HG03139 (cell line): Measurements from ENCODE around the gene RARRES1.

Experiments used
- ATAC-seq: cut with Tn5 transposase; IDR thresholded peaks from one replicate; pipeline ENCODE4 v1.9.1; 2021; ENCODE audit not compliant: unreplicated experiment

Gene RARRES1, protein sequence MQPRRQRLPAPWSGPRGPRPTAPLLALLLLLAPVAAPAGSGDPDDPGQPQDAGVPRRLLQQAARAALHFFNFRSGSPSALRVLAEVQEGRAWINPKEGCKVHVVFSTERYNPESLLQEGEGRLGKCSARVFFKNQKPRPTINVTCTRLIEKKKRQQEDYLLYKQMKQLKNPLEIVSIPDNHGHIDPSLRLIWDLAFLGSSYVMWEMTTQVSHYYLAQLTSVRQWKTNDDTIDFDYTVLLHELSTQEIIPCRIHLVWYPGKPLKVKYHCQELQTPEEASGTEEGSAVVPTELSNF

DNA sequence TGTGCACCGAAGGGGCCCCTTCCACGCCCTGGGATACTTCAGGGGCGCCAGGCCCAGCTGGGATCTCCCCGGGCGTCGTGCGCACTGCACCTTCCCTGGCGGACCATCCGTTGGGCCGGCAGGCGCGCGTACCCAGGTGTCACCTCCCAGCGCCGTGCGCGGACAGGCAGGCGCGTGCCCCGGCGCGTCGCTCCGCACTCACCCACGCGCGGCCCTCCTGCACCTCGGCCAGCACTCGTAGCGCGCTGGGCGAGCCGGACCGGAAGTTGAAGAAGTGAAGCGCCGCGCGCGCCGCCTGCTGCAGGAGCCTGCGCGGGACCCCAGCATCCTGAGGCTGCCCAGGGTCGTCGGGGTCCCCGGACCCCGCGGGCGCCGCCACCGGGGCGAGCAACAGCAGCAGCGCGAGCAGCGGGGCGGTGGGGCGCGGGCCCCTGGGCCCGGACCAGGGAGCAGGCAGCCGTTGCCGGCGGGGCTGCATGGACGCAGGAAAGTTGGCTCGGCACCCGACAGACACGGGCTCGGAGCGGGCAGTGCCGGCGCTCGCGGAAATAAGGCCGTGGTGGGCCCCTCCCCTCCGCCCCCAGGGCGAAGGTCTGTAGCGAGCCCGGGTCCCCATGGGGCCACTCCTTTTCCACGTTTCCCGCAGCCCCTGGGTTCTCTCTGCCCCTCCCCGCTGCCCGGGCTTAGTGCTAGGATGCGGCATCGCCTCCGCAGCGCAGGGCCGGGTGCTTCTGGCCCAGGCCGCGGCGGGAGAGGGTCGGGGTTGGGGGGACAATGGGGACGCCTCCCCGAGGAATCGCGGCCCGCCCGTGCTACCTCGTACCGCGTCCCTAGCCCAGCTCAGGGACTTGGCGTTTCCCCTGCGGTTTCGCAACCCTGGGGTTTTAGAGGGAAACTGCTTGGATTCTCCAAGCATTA is at the start of gene RARRES1:
Gene RARRES1, minus strand, starts transcription at position 520 of the 918 bp plus-strand sequence. Its CDS starts 42 bp downstream, at position 478.
- ATAC-seq, result peak; percentile 79

DNA sequence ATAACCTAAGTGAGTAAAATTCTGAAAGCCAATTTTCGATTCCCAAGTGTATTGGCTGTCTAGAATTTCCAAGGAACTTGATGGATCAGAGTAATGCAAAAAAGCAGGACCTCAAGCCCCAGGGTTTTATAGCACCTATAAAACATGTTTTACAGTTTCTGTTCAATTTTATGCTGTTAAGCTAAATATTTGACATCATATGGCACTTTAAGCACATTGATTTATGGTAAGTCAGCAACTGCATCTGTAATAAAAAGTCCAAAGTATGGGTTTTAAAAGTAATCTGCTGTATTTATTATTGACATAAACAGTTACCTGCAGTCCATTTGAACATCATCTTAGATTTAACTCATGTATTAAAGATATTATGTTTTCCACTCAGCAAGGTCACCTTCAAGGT is 49.6 kb upstream of the RARRES1 start:
- no peak for ATAC-seq

DNA sequence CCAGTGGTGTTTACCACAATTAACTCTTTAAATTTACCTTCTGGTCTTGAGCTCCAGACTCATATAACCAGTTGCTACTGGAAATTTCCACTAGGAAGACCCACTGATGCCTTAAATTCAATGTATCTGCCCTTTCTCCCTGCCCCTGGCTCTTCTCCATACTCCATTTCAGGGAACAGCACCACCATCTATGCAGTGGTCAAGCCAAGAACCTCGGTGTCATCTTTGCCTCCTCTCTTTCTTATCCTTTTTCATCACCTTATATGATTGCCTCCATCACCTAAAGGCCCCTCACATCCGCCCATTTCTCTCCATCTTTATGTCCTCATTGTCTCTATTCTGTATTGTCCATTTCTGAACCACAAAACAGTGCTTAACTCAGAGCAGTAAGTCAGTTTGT is 48.9 kb upstream of the RARRES1 start:
- no peak for ATAC-seq

DNA sequence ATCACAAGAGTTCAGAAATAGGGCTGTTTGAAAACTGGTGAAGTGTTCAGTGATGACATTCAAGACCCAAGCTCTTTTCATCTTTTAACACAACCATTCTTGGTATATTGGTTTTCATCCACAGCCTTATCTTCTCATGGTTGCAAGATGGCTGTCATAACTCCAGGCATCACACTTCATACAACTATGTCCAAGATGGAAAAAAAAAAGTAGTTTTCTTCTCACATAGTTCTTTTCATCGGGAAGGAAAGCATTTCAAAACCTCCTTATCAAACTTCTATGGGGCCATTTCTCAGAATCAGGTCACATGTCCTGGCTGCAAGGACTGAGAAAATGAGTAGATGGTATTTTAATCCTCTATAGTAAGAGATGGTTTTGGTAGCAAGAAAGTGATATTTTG is 48.5 kb upstream of the RARRES1 start:
- ATAC-seq, result no peak

DNA sequence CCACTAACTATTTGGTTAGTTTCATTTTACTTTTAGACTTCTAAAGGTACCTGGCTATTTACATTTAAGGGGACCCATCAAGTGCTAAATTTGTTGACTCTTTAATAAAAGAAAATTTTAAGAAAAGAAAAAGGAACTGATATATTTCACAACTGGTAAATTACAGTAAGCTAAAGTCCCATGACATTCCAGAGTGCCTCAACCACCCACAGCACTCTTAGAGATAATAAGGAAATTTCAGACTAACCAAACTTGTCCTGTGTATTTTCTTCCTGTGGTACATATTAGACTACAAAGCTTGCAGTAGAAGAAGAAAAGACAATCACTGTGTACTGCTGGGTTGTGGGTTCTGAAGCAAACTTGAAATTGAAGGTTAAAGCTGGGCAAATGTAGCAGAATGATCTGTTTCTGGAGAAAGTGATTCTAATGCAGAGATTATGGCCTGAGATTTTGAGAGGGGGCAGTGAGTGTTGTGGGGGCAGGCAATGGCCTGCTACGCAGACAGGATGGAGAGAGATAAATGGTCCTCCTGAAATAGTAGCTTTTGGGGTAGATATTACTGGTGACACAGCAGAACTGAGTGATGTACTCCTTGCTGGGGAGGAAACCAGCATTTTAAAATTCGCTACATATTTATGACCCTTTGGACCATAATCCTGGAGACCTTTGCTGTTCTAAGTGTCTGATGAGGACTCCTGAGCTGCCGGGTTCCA is 45.1 kb upstream of the RARRES1 start:
- ATAC-seq, result no peak

DNA sequence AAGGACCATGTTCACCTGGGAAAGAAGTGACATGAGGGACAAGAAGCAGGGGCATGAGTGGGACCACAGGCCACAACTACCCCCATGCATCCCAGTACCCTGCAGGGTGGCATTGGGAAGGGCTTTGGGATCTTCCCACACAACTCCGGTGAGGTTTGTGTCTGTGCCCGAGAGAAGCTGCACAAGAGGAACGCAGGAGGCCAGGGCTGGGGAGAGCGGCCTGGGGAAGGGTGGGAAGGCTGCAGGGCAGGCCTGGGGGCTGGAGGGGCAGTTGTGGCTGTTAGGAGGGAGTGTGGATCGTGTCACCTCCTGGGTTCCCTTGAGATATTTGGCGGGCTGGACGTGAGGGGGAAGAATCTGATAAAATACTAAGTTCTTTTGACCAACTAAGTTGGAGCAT is 44.3 kb upstream of the RARRES1 start:
- ATAC-seq, result no peak

DNA sequence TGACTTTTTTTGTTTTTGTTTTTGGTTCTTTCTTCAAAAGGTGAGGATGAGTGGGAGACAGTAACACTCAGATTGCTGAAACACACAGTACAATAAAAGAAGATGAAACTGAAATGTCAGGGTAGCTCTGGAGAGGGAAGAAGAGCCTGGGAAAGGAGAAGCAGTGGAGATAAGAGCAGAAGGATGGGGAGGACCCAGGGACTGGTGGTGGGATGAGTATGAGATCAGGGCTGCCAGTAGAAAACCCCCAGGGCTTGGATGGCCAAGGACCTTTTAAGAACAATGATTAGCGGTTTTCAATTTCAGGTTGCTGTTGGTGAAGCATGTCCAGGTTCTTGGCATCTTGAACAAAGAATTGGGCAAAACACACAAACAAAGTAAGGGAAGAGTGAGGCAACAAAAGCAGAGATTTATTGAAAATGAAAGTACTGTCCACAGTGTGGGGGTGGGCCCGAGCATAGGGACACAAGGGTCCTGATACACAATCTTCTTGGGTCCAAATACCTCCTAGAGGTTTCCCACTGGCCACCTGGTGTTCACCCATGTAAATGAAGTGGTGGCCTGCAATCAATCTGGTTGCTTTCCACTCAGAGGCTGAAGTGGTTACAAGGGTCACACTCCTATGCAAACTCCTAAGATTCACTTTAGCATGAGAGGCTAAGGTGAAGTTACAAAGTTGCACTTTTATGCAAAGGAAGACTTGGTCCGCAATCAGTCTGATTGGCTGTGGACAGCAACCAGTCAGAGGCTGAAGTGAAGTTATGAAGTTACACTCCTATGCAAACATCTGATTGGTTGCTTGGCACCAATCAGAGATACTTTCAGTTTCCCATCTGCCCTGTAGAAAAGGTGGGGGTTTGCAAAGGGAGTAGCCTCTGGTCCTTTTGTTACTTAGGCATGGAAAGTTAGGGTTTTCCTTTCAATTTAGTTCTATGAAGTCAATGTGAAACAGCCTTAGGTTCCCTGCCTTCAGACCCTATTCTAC is 43.5 kb upstream of the RARRES1 start:
- no peak for ATAC-seq

DNA sequence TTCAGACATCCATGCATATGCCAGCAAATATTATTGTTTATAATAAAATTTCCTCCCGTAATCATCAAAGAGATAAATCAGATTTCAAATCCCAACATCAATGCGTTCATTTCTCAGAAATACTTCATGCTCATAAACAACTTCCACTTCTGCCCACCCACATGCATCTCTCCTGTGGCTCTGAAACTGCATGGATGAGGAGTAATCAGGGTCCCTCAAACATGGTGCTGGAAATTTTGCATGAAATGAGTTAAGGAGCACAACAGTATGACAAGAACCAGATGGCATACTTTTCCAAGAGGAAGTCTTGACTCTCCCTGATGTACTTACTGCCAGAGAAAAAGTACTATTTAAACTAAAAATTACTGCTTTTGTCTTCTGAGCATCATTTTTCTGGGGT is 42.7 kb upstream of the RARRES1 start:
- no peak for ATAC-seq

DNA sequence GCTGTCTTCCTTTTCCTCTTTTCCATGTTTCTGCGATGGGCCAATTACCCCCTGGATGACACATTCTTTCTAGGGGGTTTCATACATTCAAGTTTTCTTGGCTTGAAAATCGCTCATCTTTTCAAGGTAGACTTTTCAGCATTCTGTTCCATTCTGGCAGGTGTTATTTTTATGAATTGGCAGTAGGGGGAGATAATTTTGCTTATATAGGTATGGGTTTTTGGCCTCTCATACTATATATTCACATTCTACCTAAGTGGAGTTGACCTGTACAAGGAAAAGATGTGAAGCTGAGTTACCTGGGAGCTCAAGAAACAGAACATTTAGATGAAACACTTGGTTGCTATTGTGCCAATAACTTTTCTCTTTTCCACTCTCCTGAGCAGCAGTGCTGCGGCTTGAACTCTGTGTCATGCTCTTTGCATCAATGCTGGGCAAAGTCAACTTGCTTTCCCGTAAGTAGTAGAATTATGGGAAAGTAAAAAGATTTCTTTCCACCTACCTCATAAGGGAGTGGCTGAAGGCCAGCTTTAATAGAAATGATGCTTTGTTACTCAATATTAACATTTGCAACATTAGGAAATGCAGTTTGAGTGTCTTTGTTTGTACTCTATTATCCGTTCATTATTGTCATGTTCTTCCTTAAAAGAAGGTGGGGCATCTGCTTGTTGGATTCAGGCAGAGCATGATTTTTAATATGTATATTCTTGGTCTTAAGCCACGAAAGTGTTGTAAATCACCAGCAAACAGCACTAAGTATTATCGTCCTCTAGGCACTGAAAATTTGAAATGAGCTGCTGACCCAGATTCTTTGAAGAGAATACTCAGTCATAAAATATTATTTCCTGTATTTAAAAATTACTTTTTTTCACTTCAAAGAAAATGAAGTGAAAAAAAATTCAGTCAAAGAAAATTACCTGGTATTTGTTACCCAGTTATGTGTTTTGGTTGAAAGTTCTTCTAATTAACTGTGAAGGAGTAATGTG is 41.9 kb upstream of the RARRES1 start:
- ATAC-seq, result no peak

DNA sequence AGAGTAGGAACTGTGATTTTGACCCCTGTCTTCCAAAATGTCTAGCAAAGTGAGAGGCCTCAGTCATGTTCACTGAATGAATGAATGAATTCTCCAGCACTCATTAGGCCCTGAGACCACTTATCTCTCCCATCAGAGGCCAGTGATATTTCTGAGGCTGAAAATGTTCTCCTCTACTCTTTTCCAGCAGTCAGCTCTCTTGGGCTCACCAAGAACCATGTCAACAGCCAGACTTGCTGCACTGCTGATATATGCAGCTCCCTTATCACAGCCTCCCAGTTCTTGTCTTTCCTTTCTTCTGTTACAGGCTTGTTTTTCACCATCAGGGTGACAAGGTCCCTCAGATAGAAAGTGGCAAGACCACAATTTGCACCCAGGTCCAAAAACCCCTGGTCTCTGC is 40.9 kb upstream of the RARRES1 start:
- ATAC-seq, result no peak

DNA sequence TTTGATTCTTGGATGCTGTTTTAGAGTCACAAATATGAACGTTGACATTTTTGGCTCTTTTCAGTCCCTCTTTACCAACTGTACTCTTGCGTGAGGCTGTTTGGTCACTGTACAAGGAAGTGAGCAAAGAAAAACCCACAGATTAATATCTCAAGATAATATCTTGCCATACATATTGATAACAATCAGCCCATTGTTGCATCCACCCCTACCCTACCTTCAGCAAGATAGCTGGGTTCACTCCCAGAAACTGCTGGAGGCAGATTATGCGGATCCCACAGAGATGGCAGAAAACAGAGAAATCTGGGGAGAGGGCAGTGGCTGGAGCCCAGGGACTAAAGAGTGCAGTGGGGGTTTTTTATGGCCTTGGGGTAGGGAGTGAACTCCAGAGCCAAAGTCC is 39.7 kb upstream of the RARRES1 start:
- no peak for ATAC-seq

DNA sequence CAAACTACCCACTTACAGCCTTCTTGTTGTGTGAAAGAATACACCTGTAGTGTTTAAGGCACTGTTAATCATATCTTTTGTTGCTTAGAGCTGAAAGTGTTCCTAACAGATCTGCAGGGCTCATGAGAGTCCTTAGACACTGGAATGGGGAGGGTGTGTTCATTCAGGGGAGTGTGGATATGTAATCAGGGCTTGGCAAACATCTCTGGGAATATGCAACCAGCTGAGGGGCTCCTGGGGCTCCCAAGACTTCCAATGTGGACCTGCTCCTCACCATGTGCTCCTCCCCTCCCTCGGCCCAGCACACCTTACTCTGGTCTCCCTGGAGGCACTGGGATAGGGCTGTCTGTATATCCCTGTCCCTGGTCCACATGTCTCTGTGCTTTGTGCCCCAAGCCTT is 39.3 kb upstream of the RARRES1 start:
- ATAC-seq, result no peak

DNA sequence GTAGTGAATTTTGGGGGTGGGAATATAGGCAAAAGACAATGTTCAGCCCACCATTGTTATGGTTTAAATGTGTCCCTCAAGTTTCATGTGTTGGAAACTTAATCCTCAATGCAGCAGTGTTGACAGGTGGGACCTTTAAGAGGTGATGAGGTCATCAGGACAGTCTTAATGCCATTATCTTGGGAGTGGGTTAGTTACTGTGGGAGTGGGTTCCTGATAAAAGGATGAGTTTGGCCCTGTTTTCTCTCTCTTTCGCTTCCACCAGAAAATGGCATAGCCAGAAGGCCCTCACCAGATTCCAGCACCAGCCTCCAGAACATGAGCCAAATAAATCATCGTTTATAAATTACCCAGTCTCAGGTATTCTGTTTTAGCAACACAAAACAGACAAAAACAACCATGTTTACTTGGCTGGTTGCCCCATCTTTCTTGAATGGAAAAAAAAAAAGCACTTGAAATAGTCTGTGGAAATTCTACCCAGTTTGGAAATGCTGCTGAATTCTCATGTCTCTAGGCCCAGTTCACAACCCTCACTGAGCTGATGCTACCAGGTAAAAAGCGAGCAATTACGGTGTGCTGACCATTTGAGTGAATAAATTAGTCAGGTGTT is 38.6 kb upstream of the RARRES1 start:
- no peak for ATAC-seq

DNA sequence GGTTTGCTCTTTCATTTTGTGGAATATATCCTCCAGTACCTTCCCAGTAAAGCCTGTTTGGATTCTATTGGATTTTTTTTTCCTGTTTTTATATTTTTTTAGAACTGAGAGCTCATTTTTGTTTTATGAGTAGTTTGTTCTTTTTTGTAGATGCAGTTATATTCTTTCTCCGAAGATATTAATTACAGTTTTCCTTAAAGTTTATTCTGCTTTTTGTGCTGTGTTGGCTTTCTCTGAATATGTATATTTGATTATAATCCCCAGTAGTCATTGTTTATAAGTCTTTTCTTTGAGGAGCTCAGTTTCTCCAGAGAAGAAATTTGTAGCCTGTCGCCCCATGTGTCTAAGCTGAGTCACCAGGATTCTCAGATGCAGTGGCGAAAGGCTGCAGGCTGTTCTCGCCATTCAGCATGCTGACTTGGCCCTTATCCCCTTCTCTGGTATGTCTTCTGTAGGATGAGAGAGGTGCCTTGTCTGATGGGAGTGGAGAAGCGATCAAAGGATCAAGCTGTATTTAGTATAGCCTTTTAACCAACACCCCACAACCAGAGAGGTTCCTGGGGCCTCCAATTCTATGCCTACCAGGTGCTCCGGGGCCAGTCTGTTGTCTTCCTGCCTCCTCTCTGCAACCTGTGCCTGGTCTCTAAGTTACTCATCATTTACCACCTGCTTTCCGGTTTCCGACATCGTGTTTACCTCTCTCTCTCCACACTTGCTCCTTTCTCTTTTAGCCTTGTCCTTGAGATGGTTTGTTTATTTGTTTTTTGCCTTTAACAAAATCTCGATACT is 37.9 kb upstream of the RARRES1 start:
- no peak for ATAC-seq

DNA sequence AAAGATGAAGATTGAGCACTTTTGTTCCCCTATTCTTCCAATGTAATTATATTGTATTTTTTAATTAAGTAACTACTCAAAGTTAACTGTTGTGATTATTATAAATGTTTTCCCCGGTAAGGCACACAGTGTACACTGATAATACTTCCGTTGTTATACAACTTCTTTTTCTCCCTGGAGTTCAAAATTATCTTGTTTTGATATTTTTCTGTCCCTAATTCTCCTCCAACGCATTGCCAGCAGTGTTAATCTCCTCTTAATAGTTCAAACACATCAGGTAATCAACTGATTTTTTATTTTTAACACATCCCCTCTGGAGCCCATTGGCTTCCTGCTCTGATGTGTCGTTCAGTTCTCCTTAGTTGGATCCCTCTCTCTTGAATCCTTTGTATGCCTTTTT is 37.3 kb upstream of the RARRES1 start:
- no peak for ATAC-seq

DNA sequence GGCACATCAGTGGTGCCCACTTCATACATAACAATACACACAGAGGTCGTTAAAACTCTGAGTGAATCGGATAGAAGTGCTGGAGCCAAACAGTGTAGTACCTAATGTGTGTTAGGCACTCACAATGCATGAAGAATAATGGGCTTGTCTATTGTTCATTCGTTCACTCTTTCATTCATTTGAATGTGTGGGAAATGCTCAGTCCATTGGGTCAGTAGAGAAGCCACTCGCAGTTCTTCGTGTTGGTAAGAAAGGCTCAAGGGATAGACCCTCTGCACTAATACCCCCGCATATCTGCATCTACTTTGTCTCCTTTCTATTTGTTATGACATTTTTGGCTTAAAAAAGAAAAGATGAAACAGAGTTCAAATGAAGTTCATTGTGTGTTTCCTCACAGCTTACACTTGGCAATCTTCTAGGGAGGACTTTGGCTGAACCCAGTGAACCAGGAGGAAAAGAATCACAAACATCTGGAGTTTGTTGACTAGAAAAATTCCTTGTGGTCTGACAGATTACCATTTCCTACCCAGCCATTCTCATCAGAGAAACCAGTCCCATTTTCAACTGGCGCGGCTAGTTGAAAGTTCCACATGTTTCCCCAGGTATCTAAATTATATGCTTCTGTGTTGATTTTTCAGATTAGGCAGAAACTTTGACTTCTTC is 36.8 kb upstream of the RARRES1 start:
- ATAC-seq, result no peak

DNA sequence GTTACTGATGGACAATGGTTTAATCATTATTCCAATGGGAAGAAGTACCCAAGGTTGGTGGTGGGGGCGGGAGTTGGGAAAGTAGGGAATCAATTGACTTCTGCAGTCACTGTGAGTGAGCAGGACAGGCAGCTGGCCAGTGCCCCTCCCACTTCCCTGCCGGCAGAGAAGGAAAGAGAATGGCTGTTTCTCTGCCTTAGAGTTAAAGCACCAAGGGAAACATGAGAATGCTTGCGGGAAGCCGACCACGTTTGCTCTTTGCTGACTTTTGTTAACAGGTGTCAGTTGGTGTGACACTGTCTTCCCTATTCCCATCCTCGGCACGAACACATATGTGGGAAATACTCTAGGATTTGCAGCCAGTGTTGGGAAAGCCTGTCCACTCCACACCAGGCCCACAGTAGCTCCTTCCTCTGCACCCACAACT is 36.1 kb upstream of the RARRES1 start:
- no peak for ATAC-seq

DNA sequence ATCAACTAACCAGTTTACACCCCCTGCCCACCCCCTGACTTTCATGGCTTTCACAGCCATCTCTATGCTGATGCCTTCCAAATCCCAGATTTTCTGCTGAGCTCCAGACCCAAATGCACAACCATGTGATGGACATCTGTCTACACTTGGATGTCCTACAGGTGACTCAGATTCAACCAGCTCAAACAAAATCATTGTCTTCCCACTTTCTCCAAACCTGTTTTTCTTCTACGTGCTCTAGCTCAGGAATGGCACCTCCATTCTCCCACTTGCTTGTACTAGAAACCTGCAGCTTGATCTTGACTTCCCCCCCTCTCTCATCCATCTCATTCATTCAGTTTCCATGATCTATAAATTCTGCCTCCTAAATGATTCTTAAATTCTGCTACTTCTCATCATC is 34.1 kb upstream of the RARRES1 start:
- no peak for ATAC-seq
